Effector memory CD8-positive, alpha-beta T cell (primary cell): ENCODE measurements around the gene CCNK.

Experiments
- ATAC-seq: fragments of 150-1000 bp; cut with Tn5 transposase; replicated peaks from 2 replicates; pipeline ENCODE4 v1.10.0; 2021; ENCODE audit warnings: mild to moderate bottlenecking, moderate library complexity
- DNase-seq, 3 experiments: peaks; one replicate each; pipeline ENCODE4 v3.0.0; 2021
- H3K27ac Mint-ChIP-seq, 2 donors: one replicate each; pipeline ENCODE4 v1.8.0; 2022; ENCODE audit warnings: mild to moderate bottlenecking in 2 of 2, mixed read lengths in 2 of 2, moderate library complexity in 2 of 2
- H3K27me3 Mint-ChIP-seq, 2 donors: one replicate each; pipeline ENCODE4 v1.8.0; 2022; ENCODE audit warnings: mixed read lengths in 2 of 2
- H3K36me3 Mint-ChIP-seq: one replicate; pipeline ENCODE4 v1.8.0; 2022; ENCODE audit warnings: mild to moderate bottlenecking, moderate library complexity, mixed read lengths; ENCODE audit not compliant: insufficient read depth
- H3K4me1 Mint-ChIP-seq, 2 donors: one replicate each; pipeline ENCODE4 v1.8.0; 2022; ENCODE audit warnings: low read depth in 2 of 2, mixed read lengths in 2 of 2
- H3K4me3 Mint-ChIP-seq, 2 donors: one replicate each; pipeline ENCODE4 v1.8.0; 2022; ENCODE audit warnings: mild to moderate bottlenecking in 2 of 2, mixed read lengths in 2 of 2, moderate library complexity in 2 of 2
- H3K9me3 Mint-ChIP-seq, 2 donors: one replicate each; pipeline ENCODE4 v1.8.0; 2022; ENCODE audit warnings: mixed read lengths in 2 of 2

The CCNK gene

GRCh38 chr14:99503848-99504453 is 22.7 kb downstream of the CCNK start:
- DNase-seq (no peak), ATAC-seq (no peak)
- Mint-ChIP-seq H3K36me3 (peaks cover 99% of the 10 kb centered on the region), H3K9me3 (no peaks in the 10 kb centered on the region), H3K27me3 (no peaks in the 10 kb centered on the region), H3K4me1 (no peaks in the 10 kb centered on the region), H3K4me3 (no peak overlapping the region), H3K27ac (peak overlapping the region in 1 of 2 donors; percentile 35)

GRCh38 chr14:99505089-99505488 is 23.9 kb downstream of the CCNK start:
- Mint-ChIP-seq H3K4me1 (no peaks in the 10 kb centered on the region), H3K27me3 (no peaks in the 10 kb centered on the region), H3K9me3 (no peaks in the 10 kb centered on the region), H3K4me3 (no peak overlapping the region), H3K36me3 (peaks cover 97% of the 10 kb centered on the region), H3K27ac (peak overlapping the region; percentile 2 to 62)
- DNase-seq (no peak), ATAC-seq (no peak)

GRCh38 chr14:99506276-99506675 is 25.1 kb downstream of the CCNK start:
- H3K36me3 Mint-ChIP-seq, result peaks cover 88% of the 10 kb centered on the region
- H3K4me3 Mint-ChIP-seq, result no peak overlapping the region
- no peaks in the 10 kb centered on the region for H3K4me1 Mint-ChIP-seq
- H3K9me3 Mint-ChIP-seq, result no peaks in the 10 kb centered on the region
- ATAC-seq (no peak), DNase-seq (no peak)
- no peaks in the 10 kb centered on the region for H3K27me3 Mint-ChIP-seq
- peak overlapping the region in 1 of 2 donors; percentile 15 for H3K27ac Mint-ChIP-seq

- peak overlapping the region in 1 of 2 donors; percentile 15 for H3K4me3 Mint-ChIP-seq
- peaks cover 88% of the 10 kb centered on the region for H3K36me3 Mint-ChIP-seq
- H3K9me3 Mint-ChIP-seq, result no peaks in the 10 kb centered on the region
- H3K4me1 Mint-ChIP-seq, result no peaks in the 10 kb centered on the region
- DNase-seq, result no peak
- ATAC-seq, result no peak
- H3K27me3 Mint-ChIP-seq, result no peaks in the 10 kb centered on the region
- H3K27ac Mint-ChIP-seq, result peak overlapping the region; percentile 41 to 78
Measured at GRCh38 chr14:99507860-99508640, 26.8 kb downstream of the CCNK start.

- Mint-ChIP-seq H3K9me3 (no peaks in the 10 kb centered on the region), H3K27me3 (no peaks in the 10 kb centered on the region), H3K4me1 (no peaks in the 10 kb centered on the region), H3K36me3 (peaks cover 88% of the 10 kb centered on the region), H3K27ac (peak overlapping the region; percentile 28 to 78), H3K4me3 (no peak overlapping the region)
- no peak for ATAC-seq
- no peak for DNase-seq
Measured at GRCh38 chr14:99508896-99509629, 27.9 kb downstream of the CCNK start.

- ATAC-seq (no peak), DNase-seq (no peak)
- H3K9me3 Mint-ChIP-seq, result no peaks in the 10 kb centered on the region
- H3K4me1 Mint-ChIP-seq, result no peaks in the 10 kb centered on the region
- peak overlapping the region in 1 of 2 donors; percentile 78 for H3K27ac Mint-ChIP-seq
- H3K4me3 Mint-ChIP-seq, result no peak overlapping the region
- peaks cover 88% of the 10 kb centered on the region for H3K36me3 Mint-ChIP-seq
- no peaks in the 10 kb centered on the region for H3K27me3 Mint-ChIP-seq
Measured at GRCh38 chr14:99509871-99510555, 28.8 kb downstream of the CCNK start.

- no peaks in the 10 kb centered on the region for H3K4me1 Mint-ChIP-seq
- DNase-seq (no peak), ATAC-seq (no peak)
- H3K9me3 Mint-ChIP-seq, result no peaks in the 10 kb centered on the region
- no peak overlapping the region for H3K4me3 Mint-ChIP-seq
- H3K27ac Mint-ChIP-seq, result no peak overlapping the region
- H3K36me3 Mint-ChIP-seq, result peaks cover 88% of the 10 kb centered on the region
- no peaks in the 10 kb centered on the region for H3K27me3 Mint-ChIP-seq
Measured at GRCh38 chr14:99510556-99511139, 29.4 kb downstream of the CCNK start.

- Mint-ChIP-seq H3K4me1 (no peaks in the 10 kb centered on the region), H3K27ac (no peak overlapping the region), H3K4me3 (no peak overlapping the region), H3K36me3 (peaks cover 85% of the 10 kb centered on the region), H3K9me3 (no peaks in the 10 kb centered on the region), H3K27me3 (no peaks in the 10 kb centered on the region)
- DNase-seq (no peak), ATAC-seq (no peak)
Measured at GRCh38 chr14:99511421-99512109, 30.4 kb downstream of the CCNK start.

GRCh38 chr14:99512110-99512449 is 30.9 kb downstream of the CCNK start:
- Mint-ChIP-seq H3K4me3 (no peak overlapping the region), H3K4me1 (no peaks in the 10 kb centered on the region), H3K27me3 (no peaks in the 10 kb centered on the region), H3K9me3 (no peaks in the 10 kb centered on the region), H3K27ac (no peak overlapping the region), H3K36me3 (peaks cover 80% of the 10 kb centered on the region)
- ATAC-seq (no peak), DNase-seq (no peak)

GRCh38 chr14:99512571-99513182 is 31.5 kb downstream of the CCNK start:
- H3K4me3 Mint-ChIP-seq, result no peak overlapping the region
- no peak overlapping the region for H3K27ac Mint-ChIP-seq
- no peaks in the 10 kb centered on the region for H3K9me3 Mint-ChIP-seq

GRCh38 chr14:99513183-99513694 is 32.0 kb downstream of the CCNK start:
- Mint-ChIP-seq H3K9me3 (no peaks in the 10 kb centered on the region), H3K27me3 (no peaks in the 10 kb centered on the region), H3K4me3 (no peak overlapping the region), H3K36me3 (peaks cover 69% of the 10 kb centered on the region), H3K27ac (peak overlapping the region; percentile 60 to 77), H3K4me1 (peaks cover 0 to 2% of the 10 kb centered on the region in 2 donors)
- no peak for DNase-seq
- ATAC-seq, result no peak

More at GRCh38 chr14:99512571-99513182, 31.5 kb downstream of the CCNK start:
- Mint-ChIP-seq H3K36me3 (peaks cover 74% of the 10 kb centered on the region), H3K27me3 (no peaks in the 10 kb centered on the region), H3K4me1 (peaks cover 0 to 2% of the 10 kb centered on the region in 2 donors)
- ATAC-seq (no peak), DNase-seq (no peak)

- Mint-ChIP-seq H3K4me1 (peaks cover 0 to 2% of the 10 kb centered on the region in 2 donors), H3K4me3 (no peak overlapping the region), H3K36me3 (peaks cover 60% of the 10 kb centered on the region), H3K27ac (peak overlapping the region; percentile 60 to 77), H3K9me3 (no peaks in the 10 kb centered on the region), H3K27me3 (no peaks in the 10 kb centered on the region)
- ATAC-seq (no peak), DNase-seq (no peak)
Measured at GRCh38 chr14:99513946-99514551, 32.8 kb downstream of the CCNK start.
